GM20000 (cell line): ENCODE results near the gene ZBTB12.
A peak's percentile ranks its signal among the peaks of the same experiment; 100 is the strongest.
"Not testable (repeated sequence)": the region's sequence is repeated elsewhere in the genome, so short reads cannot be mapped to it uniquely, and the experiment has no call there.

Experiments used
- DNase-seq: peaks from one replicate; pipeline ENCODE4 v3.0.0; 2012; ENCODE audit warnings: low spot score
- CTCF ChIP-seq: IDR thresholded peaks from 2 replicates; pipeline ENCODE4 v1.5.1; 2012; ENCODE audit warnings: mild to moderate bottlenecking, control low read depth; ENCODE audit errors: extremely low read depth, missing control alignments

The ZBTB12 gene

GRCh38 chr6:31871046-31871659, 30.7 kb downstream of the ZBTB12 start:
- no peak for TF ChIP-seq CTCF
- DNase-seq, result no peak

GRCh38 chr6:31870385-31870921, 31.4 kb downstream of the ZBTB12 start:
- TF ChIP-seq CTCF, result no peak
- no peak for DNase-seq

- no peak for TF ChIP-seq CTCF
- DNase-seq, result no peak
Measured at GRCh38 chr6:31869343-31869742, 32.5 kb downstream of the ZBTB12 start.

GRCh38 chr6:31868658-31868971, 33.3 kb downstream of the ZBTB12 start:
- not testable (repeated sequence) for DNase-seq

GRCh38 chr6:31865205-31866118, 36.4 kb downstream of the ZBTB12 start:
- no peak for DNase-seq
- TF ChIP-seq CTCF, result no peak

GRCh38 chr6:31864818-31865204, 37.1 kb downstream of the ZBTB12 start:
- TF ChIP-seq CTCF, result no peak
- no peak for DNase-seq

GRCh38 chr6:31864123-31864562, 37.7 kb downstream of the ZBTB12 start:
- not testable (repeated sequence) for DNase-seq

GRCh38 chr6:31862344-31863235, 39.3 kb downstream of the ZBTB12 start, which contains the start of gene NEU1:
Gene NEU1, minus strand, starts transcription at chr6:31862821. Its CDS starts 45 bp downstream, at chr6:31862776.
- DNase-seq, result peak; percentile 99
- no peak for TF ChIP-seq CTCF
